ENCODE data around the gene FOXK1.

DNA sequence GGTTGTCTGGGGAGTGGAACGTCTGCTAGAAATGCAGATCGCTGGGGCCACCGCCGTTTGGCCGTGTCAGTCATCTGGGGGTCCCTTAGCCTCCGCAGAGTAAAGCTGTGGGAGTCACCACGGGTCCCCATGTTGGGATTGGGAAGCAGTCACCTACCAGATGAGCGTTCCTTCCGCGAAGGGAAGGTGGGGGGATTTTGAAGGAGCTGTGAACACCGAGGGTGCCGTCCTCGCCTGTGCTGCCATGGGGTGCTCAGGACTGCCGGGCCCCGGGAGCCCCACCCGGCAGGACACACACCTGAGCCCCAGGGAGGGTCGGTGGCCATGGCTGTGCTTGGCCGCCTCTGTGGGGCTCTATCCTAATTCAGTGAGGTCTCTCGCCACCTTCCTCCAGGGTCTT, 47.2 kb downstream of the FOXK1 start:
- TF ChIP-seq EZH2 (IDR thresholded peaks at IDR 0.05; ENCODE audit: low read length, missing control alignments): no peak
- TF ChIP-seq, protein P1, sequence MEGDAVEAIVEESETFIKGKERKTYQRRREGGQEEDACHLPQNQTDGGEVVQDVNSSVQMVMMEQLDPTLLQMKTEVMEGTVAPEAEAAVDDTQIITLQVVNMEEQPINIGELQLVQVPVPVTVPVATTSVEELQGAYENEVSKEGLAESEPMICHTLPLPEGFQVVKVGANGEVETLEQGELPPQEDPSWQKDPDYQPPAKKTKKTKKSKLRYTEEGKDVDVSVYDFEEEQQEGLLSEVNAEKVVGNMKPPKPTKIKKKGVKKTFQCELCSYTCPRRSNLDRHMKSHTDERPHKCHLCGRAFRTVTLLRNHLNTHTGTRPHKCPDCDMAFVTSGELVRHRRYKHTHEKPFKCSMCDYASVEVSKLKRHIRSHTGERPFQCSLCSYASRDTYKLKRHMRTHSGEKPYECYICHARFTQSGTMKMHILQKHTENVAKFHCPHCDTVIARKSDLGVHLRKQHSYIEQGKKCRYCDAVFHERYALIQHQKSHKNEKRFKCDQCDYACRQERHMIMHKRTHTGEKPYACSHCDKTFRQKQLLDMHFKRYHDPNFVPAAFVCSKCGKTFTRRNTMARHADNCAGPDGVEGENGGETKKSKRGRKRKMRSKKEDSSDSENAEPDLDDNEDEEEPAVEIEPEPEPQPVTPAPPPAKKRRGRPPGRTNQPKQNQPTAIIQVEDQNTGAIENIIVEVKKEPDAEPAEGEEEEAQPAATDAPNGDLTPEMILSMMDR (conservative IDR thresholded peaks at IDR 0.05 in 1 of 2, IDR thresholded peaks at IDR 0.05 in 1 of 2; ENCODE audit: low read depth in 1 of 2, low read length in 2 of 2): no peak

All from fibroblast of lung (primary cell).